Kidney tubule cell (primary cell): ENCODE results near the gene CD200R1.

ENCODE experiments used
- DNase-seq: peaks from one replicate; pipeline ENCODE4 v3.0.0-alpha.2; 2018; ENCODE audit warnings: low spot score

The CD200R1 gene

DNA sequence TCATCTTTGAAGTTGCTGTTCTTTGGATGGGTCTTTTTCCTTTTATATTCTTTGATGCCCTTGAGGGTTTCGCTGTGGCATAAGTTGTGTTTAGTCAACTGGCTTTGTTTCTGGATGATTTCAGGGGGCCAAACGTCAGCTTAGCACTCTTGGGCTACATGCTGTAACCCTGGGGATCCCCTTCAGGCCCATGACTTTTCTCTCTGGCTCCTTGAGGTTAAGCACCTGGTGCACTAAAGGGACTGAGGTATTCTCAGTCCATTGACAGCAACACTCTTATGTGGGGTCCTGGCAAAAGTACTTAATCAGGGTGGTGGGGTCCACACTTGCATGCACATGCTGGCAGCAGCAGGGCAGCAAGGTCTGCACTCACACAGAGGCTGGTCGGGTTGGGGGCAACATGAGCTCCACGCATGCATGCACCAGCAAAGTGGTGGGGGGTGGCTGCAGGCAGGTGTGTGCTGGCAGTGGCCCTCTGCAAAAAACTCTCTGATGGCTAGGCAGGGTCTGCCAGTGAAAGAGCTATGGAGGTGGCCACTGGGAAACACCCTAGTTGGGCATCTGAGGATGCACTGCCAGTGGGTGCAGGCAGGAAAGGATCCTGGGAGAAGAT is 90.1 kb downstream of the CD200R1 start:
- no peak for DNase-seq

DNA sequence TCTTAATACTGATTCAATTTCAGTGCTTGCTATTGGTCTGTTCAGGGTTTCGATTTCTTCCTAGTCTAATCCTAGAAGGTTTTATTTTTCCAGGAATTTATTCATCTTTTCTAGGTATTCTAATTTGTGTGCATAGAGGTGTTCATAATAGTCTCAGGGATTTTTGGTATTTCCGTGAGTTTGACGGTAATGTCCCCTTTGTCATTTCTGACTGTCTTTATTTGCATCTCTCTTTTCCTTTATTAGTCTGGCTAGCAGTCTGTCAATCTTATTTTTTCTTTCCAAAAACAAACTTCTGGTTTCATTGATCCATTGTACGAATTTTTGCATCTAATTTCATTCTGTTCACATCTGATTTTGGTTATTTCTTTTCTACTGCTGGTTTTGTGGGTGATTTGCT is 93.0 kb downstream of the CD200R1 start:
- no peak for DNase-seq

DNA sequence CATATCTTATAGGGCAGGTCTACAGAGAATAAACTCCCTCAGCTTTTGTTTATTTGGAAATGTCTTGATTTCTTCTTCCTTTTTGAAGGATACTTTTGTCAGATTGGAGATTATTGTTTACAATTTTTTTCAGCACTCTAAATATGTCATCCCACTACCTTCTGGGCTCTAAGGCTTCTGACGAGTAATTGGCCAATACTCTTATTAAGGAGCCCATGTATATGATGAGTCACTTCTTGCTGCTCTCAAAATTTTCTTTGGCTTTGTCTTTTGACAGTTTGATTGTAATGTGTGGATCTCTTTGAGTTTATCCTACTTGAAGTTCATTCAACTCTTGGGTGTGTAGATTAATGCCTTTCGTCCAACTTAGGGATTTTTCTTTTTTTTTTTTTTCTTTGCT is 99.3 kb downstream of the CD200R1 start:
- DNase-seq, result no peak

DNA sequence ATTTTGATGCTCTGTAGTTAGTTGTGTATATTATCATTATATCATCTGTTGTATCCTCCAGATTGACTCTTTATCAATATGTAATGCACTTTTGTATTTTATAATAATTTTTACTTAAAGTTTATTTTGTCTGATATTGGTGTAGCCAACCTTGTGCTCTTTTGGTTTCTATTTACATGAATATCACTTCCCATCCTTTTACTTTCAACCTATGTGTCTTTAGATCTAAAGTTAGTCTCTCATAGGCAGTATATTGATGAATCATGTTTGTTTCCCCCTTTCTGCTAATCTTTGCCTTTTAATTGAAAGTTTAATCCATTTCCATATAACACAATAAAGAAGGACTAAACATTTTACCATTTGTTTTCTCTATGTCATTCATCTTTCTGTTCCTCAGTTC is 100.2 kb downstream of the CD200R1 start:
- DNase-seq, result no peak

DNA sequence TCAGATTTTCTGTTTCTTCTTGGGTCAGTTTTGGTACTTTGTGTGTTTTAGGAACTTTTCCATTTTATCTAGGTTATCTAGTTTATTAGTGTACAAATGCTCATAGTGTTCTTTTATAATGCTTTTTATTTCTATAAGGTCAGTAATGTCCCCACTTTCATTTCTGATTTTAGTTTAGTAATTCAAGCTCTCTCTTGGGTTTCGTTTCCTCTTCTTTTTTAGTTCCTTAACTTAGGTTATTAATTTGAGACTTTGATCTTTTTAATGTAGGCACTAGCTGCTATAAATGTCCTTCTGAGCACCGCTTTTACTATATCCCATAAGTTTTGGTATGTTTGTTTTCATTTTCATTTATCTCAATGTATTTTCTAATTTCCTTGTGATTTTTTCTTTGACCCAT is 101.3 kb downstream of the CD200R1 start:
- no peak for DNase-seq

DNA sequence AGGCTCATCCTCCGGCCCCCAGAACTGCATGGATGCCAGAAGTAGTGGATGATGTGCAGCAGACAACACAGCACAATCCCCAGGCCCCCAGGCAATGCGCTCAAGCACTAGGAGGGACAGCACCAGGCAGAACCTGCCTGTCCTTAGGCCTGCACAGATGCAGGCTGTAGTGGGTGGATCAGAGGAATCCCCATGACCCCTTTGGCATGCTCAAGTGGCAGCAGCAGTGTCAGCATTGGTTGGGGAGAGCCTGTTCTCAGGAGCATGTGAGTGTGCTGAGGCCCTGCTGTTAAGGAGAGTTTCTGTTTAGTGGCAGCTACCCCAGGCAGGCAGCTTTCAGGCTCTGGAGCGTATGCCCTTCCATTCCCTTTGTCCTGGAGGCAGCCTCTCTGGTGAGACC is 103.2 kb downstream of the CD200R1 start:
- DNase-seq, result no peak
